ENCODE results near the gene ZNRF2.
"Not testable (repeated sequence)": the region's sequence is repeated elsewhere in the genome, so short reads cannot be mapped to it uniquely, and the experiment has no call there.

ZNRF2 gene

GRCh38 chr7:30365621-30366020 is 81.2 kb downstream of the ZNRF2 start:
- DNase-seq: no peak

GRCh38 chr7:30366606-30367005 is 82.2 kb downstream of the ZNRF2 start:
- no peak for DNase-seq

- DNase-seq: no peak
Measured at GRCh38 chr7:30367561-30367960, 83.2 kb downstream of the ZNRF2 start.

GRCh38 chr7:30369879-30370278 is 85.5 kb downstream of the ZNRF2 start:
- DNase-seq: no peak

GRCh38 chr7:30371321-30371720 is 86.9 kb downstream of the ZNRF2 start:
- no peak for DNase-seq

- DNase-seq: no peak
Measured at GRCh38 chr7:30378275-30378674, 93.9 kb downstream of the ZNRF2 start.

GRCh38 chr7:30379131-30379530 is 94.7 kb downstream of the ZNRF2 start:
- no peak for DNase-seq

GRCh38 chr7:30379741-30380140 is 95.3 kb downstream of the ZNRF2 start:
- DNase-seq: no peak

GRCh38 chr7:30380294-30380693 is 95.9 kb downstream of the ZNRF2 start:
- DNase-seq: no peak

GRCh38 chr7:30380824-30381223 is 96.4 kb downstream of the ZNRF2 start:
- not testable (repeated sequence) for DNase-seq

- DNase-seq: no peak
Measured at GRCh38 chr7:30382607-30383006, 98.2 kb downstream of the ZNRF2 start.

GRCh38 chr7:30389791-30390190 is 105.4 kb downstream of the ZNRF2 start:
- DNase-seq: no peak

- DNase-seq: no peak
Measured at GRCh38 chr7:30390736-30391636, 106.6 kb downstream of the ZNRF2 start.

- no peak for DNase-seq
Measured at GRCh38 chr7:30391806-30392205, 107.4 kb downstream of the ZNRF2 start.

- no peak for DNase-seq
Measured at GRCh38 chr7:30395676-30396075, 111.3 kb downstream of the ZNRF2 start.

GRCh38 chr7:30396389-30396788 is 112.0 kb downstream of the ZNRF2 start:
- DNase-seq: no peak

GRCh38 chr7:30403477-30403876 is 119.1 kb downstream of the ZNRF2 start:
- DNase-seq: no peak

GRCh38 chr7:30405179-30405578 is 120.8 kb downstream of the ZNRF2 start:
- DNase-seq: no peak

- DNase-seq: no peak
Measured at GRCh38 chr7:30406664-30407425, 122.4 kb downstream of the ZNRF2 start.

- DNase-seq: no peak
Measured at GRCh38 chr7:30411173-30411572, 126.8 kb downstream of the ZNRF2 start.

GRCh38 chr7:30411897-30412296 is 127.5 kb downstream of the ZNRF2 start:
- DNase-seq: no peak

GRCh38 chr7:30412782-30413504 is 128.5 kb downstream of the ZNRF2 start:
- DNase-seq: peak; percentile 50

- DNase-seq: no peak
Measured at GRCh38 chr7:30413864-30414263, 129.5 kb downstream of the ZNRF2 start.
